CD4-positive, alpha-beta T cell treated with Interferon alpha-2 for 1 hour (primary cell): ENCODE results near the gene DOCK6.
A peak's percentile ranks its signal among the peaks of the same experiment; 100 is the strongest.
"Not testable (repeated sequence)": the region's sequence is repeated elsewhere in the genome, so short reads cannot be mapped to it uniquely, and the experiment has no call there.

ENCODE experiments used
- DNase-seq, 2 donors: peaks; one replicate each; pipeline ENCODE4 v3.0.0-alpha.2; 2020 to 2022

The DOCK6 gene

DNA sequence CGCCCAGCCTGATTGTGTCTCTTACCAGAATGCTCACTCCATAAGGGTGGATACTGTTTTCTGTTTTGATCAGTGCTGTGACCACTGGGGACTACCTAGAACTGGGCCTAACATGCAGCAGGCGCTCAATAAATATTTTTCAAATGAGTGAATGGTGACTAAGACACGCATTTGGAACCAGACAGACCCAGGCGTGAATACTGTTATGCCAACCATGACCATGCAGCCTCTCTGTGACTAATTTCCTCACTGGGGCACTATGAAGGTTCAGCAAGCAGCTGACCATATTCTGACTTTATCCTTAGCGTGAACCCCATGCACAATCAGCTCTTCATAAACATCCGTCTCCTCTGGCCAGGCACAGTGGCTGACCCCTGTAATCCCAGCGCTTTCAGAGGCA, 93.8 kb downstream of the DOCK6 start:
- DNase-seq = no peak

- no peak for DNase-seq
These were observed 95.8 kb downstream of the DOCK6 start for GRCh38 chr19:11166281-11167142.

DNA sequence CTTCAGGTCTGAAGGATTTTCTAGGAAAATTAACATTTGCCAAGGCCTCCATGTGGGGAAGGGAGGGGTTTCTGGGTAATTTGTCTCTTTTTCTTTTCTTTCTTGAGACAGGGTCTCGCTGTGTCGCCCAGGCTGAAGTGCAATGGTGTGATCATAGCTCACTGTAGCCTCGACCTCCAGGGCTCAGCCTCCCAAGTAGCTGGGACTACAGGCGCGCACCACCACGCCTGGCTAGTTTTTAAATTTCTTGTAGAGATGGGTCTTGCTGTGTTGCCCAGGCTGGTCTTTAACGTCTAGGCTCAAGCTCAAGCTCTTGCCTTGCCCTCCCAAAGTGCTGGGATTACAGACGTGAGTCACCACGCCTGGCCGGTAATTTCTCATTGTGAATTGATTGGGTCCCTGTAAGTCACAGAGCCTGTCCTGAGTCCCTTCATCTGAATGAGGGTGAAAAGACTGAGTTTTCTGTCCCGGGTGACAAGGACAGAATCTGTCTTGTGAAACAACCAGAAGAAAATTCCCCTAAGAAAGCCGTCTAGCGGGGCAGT, 96.8 kb downstream of the DOCK6 start:
- DNase-seq = no peak

DNA sequence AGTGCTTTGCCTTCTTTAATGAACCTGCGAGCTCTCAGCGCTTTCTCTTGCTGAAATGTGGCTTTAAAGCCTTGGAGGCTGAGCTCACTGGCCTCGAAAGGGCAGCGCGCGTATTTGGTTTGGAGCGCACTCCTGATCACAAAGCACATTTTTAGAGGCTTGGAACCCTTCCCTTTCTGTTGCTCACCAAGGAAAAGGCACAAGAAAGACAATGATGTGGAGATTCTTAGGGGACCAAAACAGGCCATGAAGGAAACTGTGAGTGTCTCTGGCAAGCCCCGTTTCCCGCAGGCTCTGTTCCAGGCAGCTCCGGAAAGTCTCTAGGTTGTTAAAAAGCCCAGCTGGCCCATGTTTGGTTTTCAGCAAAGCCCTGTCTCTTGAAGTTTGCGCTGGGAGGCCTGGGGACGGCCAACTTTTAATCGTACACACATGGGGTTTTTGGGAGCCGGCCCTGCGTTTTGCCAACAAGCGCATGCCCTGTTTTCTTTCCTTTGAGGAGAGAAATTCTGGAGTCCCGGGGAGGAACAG, 97.4 kb downstream of the DOCK6 start:
- no peak for DNase-seq

DNA sequence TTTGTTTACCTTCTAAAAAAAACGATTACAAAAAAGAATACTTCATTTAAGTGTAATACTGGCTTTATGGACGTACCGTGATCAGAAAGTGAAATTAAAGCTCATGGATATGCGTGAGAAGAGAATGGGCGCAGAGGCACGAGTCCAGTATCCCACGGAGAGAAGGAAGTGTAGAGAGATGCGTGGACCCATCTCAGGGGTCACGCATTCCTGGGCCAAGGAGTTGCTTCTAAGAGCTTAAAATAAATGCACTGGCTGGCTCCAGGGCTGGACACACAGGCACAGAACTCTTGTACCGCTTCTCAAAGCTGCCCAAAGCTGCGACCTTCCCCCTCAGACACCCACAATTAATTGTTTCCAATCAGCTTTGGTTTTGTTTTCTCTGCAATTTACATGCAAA, 98.0 kb downstream of the DOCK6 start:
- DNase-seq = no peak

- not testable (repeated sequence) for DNase-seq
These were observed 101.9 kb downstream of the DOCK6 start for GRCh38 chr19:11160440-11160768.

- no peak for DNase-seq
These were observed 102.5 kb downstream of the DOCK6 start for GRCh38 chr19:11159598-11160439.

DNA sequence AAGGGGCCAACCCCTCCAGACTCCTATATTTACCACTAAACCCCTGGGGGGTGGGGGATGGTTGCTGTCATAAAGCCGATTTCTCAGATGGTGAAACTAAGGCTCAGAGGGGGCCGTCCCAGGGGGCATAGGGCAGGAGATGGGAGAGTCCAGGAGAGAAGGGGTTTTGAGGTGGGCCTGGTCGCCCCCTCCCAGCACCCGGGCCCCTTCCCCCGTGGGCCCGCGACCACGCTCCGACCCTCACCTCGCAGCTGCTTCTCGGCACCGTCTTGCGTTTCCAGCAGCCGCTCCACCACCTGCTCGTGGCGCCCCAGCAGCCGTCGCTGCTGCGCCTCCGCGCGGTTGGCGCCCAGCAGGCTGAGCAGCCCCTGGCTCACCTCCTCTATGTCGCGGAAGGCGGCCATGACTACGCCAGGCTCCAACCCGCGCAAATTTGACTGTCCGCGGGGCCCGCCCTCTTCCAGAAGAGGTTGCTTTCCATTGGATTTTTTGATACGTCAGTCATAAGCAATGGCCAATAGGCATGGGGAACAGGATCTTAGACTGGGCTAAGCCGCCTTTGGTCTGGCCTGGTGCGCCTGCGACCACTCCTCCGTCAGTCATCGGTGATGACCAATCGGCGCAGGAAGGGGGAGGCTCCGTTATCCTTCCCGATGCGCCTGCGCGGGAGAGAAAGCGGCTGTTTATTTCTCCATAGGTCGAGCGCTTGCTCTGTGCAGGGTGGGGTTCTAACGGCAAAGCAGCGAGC, 106.8 kb downstream of the DOCK6 start, which contains the start of gene SPC24:
Gene SPC24 (minus strand): TSS at position 410 of the 748 bp plus-strand sequence. CDS start 6 bp downstream, at position 404.
- DNase-seq = peak; percentile 95 to 96

DNA sequence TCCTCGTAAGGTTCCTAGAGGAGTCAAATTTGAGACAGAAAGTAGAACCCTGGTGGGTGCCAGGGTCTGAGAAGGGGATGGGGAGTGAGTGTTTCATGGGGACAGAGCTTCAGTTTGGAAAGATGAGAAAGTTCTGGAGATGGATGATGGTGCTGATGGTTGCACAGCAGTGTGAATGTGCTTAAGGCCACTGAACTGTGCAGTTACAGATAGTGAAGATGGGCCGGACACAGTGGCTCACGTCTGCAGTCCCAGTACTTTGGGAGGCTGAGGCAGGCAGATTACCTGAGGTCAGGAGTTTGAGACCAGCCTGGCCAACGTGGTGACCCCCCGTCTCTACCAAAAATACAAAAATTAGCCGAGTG, 107.7 kb downstream of the DOCK6 start:
- no peak for DNase-seq

DNA sequence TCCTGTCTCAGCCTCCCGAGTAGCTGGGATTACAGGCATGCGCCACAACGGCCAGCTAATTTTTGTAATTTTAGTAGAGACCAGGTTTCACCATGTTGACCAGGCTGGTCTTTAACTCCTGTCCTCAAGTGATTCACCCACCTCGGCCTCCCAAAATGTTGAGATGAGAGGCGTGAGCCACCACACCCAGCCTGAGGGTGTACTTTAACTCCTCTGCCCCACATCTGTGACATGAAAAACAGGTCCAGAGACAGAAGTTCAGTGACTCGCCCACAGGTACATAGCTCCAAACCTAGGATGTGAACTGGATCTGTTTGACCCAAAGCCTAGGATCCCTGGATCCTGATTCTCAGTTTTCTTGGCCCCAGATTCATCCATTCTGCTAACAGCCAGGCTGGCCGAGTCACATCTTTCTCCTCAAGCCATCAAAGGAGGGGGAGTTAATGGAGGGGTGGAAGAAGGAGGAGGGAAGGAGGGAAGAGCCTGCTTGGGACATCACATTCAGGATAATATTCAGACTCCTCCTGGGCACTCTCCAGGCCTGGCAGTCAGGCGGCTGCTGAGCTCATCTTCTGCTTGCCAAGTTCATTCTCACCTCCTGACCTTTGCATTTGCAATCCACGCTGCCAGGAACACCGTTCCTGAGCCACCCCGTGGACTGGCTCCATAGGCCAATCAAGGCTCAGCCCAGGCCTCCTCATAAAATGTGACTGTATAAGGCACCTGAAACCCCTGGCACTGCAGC, 109.8 kb downstream of the DOCK6 start:
- DNase-seq = no peak

GRCh38 chr19:11151181-11151580, 111.1 kb downstream of the DOCK6 start:
- no peak for DNase-seq
